HEK293 (cell line): Measurements from ENCODE around the gene SLC8A3.

Experiments
- CTCF ChIA-PET: fragments of 350-600 bp; formaldehyde crosslinking; extraction: SDS; loops from one replicate; lab custom pipeline; 2021; ENCODE audit warnings: antibody characterized with exemption; lab: Yijun Ruan, JAX
- POLR2A ChIA-PET: fragments of 300-600 bp; formaldehyde crosslinking; extraction: SDS; loops from one replicate; lab custom pipeline; 2020; ENCODE audit warnings: antibody characterized with exemption, inconsistent platforms; lab: Yijun Ruan, JAX
- H3K27ac ChIP-seq: fragments of 200-500 bp; sonication (Bioruptor generic); 2 replicates; pipeline ENCODE4 v1.5.1; 2014; ENCODE audit warnings: low read depth, low read length, control low read depth, inconsistent platforms; ENCODE audit errors: extremely low read depth
- H3K36me3 ChIP-seq, 2 experiments: fragments of 200-500 bp in 1 of 2; sonication (Bioruptor generic) in 1 of 2; 1 replicate in 1 of 2; 2 replicates in 1 of 2; pipeline ENCODE4 v1.5.1; 2014 to 2017; ENCODE audit warnings: inconsistent platforms in 2 of 2, low read length in 2 of 2; ENCODE audit not compliant: control insufficient read depth in 2 of 2, insufficient read depth in 1 of 2
- H3K4me1 ChIP-seq: fragments of 200-500 bp; sonication (Bioruptor generic); 2 replicates; pipeline ENCODE4 v1.5.1; 2014; ENCODE audit warnings: mild to moderate bottlenecking, low read length, inconsistent platforms; ENCODE audit not compliant: control insufficient read depth, insufficient read depth
- H3K4me3 ChIP-seq: 2 replicates; pipeline ENCODE4 v1.5.1; 2011; ENCODE audit warnings: low read depth, mild to moderate bottlenecking, control low read depth, low read length, moderate library complexity
- H3K9me3 ChIP-seq: fragments of 200-500 bp; sonication (Bioruptor generic); 2 replicates; pipeline ENCODE4 v1.5.1; 2014; ENCODE audit warnings: low read depth, low read length, inconsistent platforms; ENCODE audit not compliant: control insufficient read depth, insufficient read depth
- GLI4 ChIP-seq: fragments of 450-650 bp; formaldehyde crosslinking; IDR thresholded peaks from 2 replicates; pipeline ENCODE4 v1.5.1; 2016; ENCODE audit warnings: missing biosample characterization, missing genetic modification characterization
- HOXC10 ChIP-seq: sonication (generic); formaldehyde crosslinking; IDR thresholded peaks from 2 replicates; pipeline ENCODE4 v1.8.1; 2023; ENCODE audit warnings: mild to moderate bottlenecking, missing genetic modification reagents
- HOXD13 ChIP-seq: sonication (generic); formaldehyde crosslinking; IDR thresholded peaks from 2 replicates; pipeline ENCODE4 v1.8.0; 2022; ENCODE audit warnings: missing genetic modification reagents, borderline replicate concordance
- INSM2 ChIP-seq: fragments of 450-650 bp; formaldehyde crosslinking; IDR thresholded peaks from 2 replicates; pipeline ENCODE4 v1.5.1; 2016; ENCODE audit warnings: missing biosample characterization, missing genetic modification characterization
- SCRT2 ChIP-seq: fragments of 450-650 bp; formaldehyde crosslinking; IDR thresholded peaks from 2 replicates; pipeline ENCODE4 v1.5.1; 2016; ENCODE audit warnings: missing biosample characterization, missing genetic modification characterization
- SETDB1 ChIP-seq: IDR thresholded peaks from one replicate; pipeline ENCODE4 v1.6.1; 2017; ENCODE audit warnings: mild to moderate bottlenecking, low read length, moderate library complexity, mixed read lengths; ENCODE audit not compliant: insufficient read length
- SP3 ChIP-seq: fragments of 450-650 bp; formaldehyde crosslinking; IDR thresholded peaks from 2 replicates; pipeline ENCODE4 v1.5.1; 2016; ENCODE audit warnings: missing biosample characterization, missing genetic modification characterization
- WT1 ChIP-seq: fragments of 450-650 bp; formaldehyde crosslinking; IDR thresholded peaks from 2 replicates; pipeline ENCODE4 v1.5.1; 2016; ENCODE audit warnings: missing biosample characterization, missing genetic modification characterization
- YY1 ChIP-seq: fragments of 450-650 bp; formaldehyde crosslinking; IDR thresholded peaks from 2 replicates; pipeline ENCODE4 v1.5.1; 2018; ENCODE audit warnings: missing biosample characterization, missing genetic modification characterization
- ZBTB20 ChIP-seq: fragments of 450-650 bp; formaldehyde crosslinking; IDR thresholded peaks from 2 replicates; pipeline ENCODE4 v1.5.1; 2016; ENCODE audit warnings: missing biosample characterization, missing genetic modification characterization
- ZBTB7A ChIP-seq: fragments of 450-650 bp; formaldehyde crosslinking; IDR thresholded peaks from 2 replicates; pipeline ENCODE4 v1.5.1; 2016; ENCODE audit warnings: low read depth, missing biosample characterization, missing genetic modification characterization
- ZFP3 ChIP-seq: fragments of 450-650 bp; formaldehyde crosslinking; IDR thresholded peaks from 2 replicates; pipeline ENCODE4 v1.5.1; 2016; ENCODE audit warnings: low read depth, missing biosample characterization, missing genetic modification characterization
- ZFP41 ChIP-seq: fragments of 450-650 bp; formaldehyde crosslinking; IDR thresholded peaks from 2 replicates; pipeline ENCODE4 v1.5.1; 2016; ENCODE audit warnings: missing biosample characterization, missing genetic modification characterization, borderline replicate concordance
- ZNF148 ChIP-seq: fragments of 450-650 bp; formaldehyde crosslinking; IDR thresholded peaks from 2 replicates; pipeline ENCODE4 v1.5.0; 2017; ENCODE audit warnings: missing biosample characterization, missing genetic modification characterization, borderline replicate concordance
- ZNF16 ChIP-seq: fragments of 450-650 bp; formaldehyde crosslinking; IDR thresholded peaks from 2 replicates; pipeline ENCODE4 v1.5.1; 2016; ENCODE audit warnings: low read depth, missing biosample characterization, missing genetic modification characterization
- ZNF169 ChIP-seq: fragments of 450-650 bp; formaldehyde crosslinking; IDR thresholded peaks from 2 replicates; pipeline ENCODE4 v1.5.1; 2016; ENCODE audit warnings: missing biosample characterization, missing genetic modification characterization
- ZNF211 ChIP-seq: fragments of 450-650 bp; formaldehyde crosslinking; IDR thresholded peaks from 2 replicates; pipeline ENCODE4 v1.5.1; 2016; ENCODE audit warnings: low read depth, missing biosample characterization, missing genetic modification characterization
- ZNF239 ChIP-seq: fragments of 450-650 bp; formaldehyde crosslinking; IDR thresholded peaks from 2 replicates; pipeline ENCODE4 v1.5.1; 2016; ENCODE audit warnings: missing biosample characterization, missing genetic modification characterization
- ZNF311 ChIP-seq: fragments of 450-650 bp; formaldehyde crosslinking; IDR thresholded peaks from 2 replicates; pipeline ENCODE4 v1.5.1; 2017; ENCODE audit warnings: missing biosample characterization, missing genetic modification characterization, borderline replicate concordance
- ZNF513 ChIP-seq: fragments of 450-650 bp; IDR thresholded peaks from 2 replicates; pipeline ENCODE4 v1.5.1; 2018; ENCODE audit warnings: missing biosample characterization, missing genetic modification characterization
- ZNF514 ChIP-seq: fragments of 450-650 bp; formaldehyde crosslinking; IDR thresholded peaks from 2 replicates; pipeline ENCODE4 v1.5.1; 2016; ENCODE audit warnings: missing biosample characterization, missing genetic modification characterization
- ZNF623 ChIP-seq: fragments of 450-650 bp; formaldehyde crosslinking; IDR thresholded peaks from 2 replicates; pipeline ENCODE4 v1.5.1; 2016; ENCODE audit warnings: missing biosample characterization, missing genetic modification characterization
- ZNF629 ChIP-seq: fragments of 450-650 bp; formaldehyde crosslinking; IDR thresholded peaks from 2 replicates; pipeline ENCODE4 v1.5.1; 2017; ENCODE audit warnings: missing biosample characterization, missing genetic modification characterization
- ZNF707 ChIP-seq: fragments of 450-650 bp; formaldehyde crosslinking; IDR thresholded peaks from 2 replicates; pipeline ENCODE4 v1.5.1; 2016; ENCODE audit warnings: missing biosample characterization, missing genetic modification characterization
- ZSCAN4 ChIP-seq: fragments of 450-650 bp; formaldehyde crosslinking; IDR thresholded peaks from 2 replicates; pipeline ENCODE4 v1.5.1; 2017; ENCODE audit warnings: missing biosample characterization, missing genetic modification characterization
- ZXDB ChIP-seq: fragments of 450-650 bp; formaldehyde crosslinking; IDR thresholded peaks from 2 replicates; pipeline ENCODE4 v1.5.1; 2016; ENCODE audit warnings: missing biosample characterization, missing genetic modification characterization

Gene SLC8A3

GRCh38 chr14:70114621-70115156 lies 74.1 kb downstream of the SLC8A3 start (continued):
- TF ChIP-seq INSM2 (tag by site-specific recombination) = no peak

- H3K9me3 ChIP-seq = no peaks in the 10 kb centered on the region
- no peak for TF ChIP-seq ZXDB (tag by site-specific recombination)
- TF ChIP-seq ZNF211 (tag by site-specific recombination) = no peak
- no peak for TF ChIP-seq HOXC10
- no peak for TF ChIP-seq ZNF16 (tag by site-specific recombination)
- TF ChIP-seq ZNF514 (tag by site-specific recombination) = no peak
- TF ChIP-seq WT1 = no peak
- TF ChIP-seq ZBTB20 (tag by site-specific recombination) = no peak
- no peak for TF ChIP-seq ZNF311
- TF ChIP-seq HOXD13 = no peak
- TF ChIP-seq SP3 (tag by site-specific recombination) = no peak
- TF ChIP-seq SCRT2 (tag by site-specific recombination) = no peak
- no peak for TF ChIP-seq YY1 (tag by site-specific recombination)
- no peak for TF ChIP-seq GLI4
- TF ChIP-seq ZSCAN4 (tag by site-specific recombination) = no peak
- TF ChIP-seq ZFP41 (tag by site-specific recombination) = no peak
- no peak for TF ChIP-seq ZNF169
- TF ChIP-seq INSM2 (tag by site-specific recombination) = no peak
- TF ChIP-seq ZNF513 = no peak
- TF ChIP-seq, all 188 proteins: peak for 0
- ChIA-PET CTCF (no interaction called here), POLR2A (no interaction called here)
- no peak overlapping the region for H3K27ac ChIP-seq
- H3K36me3 ChIP-seq = no peaks in the 10 kb centered on the region
- H3K4me3 ChIP-seq = no peak overlapping the region
- no peaks in the 10 kb centered on the region for H3K4me1 ChIP-seq
Observed at GRCh38 chr14:70113211-70113610, 75.5 kb downstream of the SLC8A3 start.

GRCh38 chr14:70108419-70108818 lies 80.3 kb downstream of the SLC8A3 start:
- CTCF ChIA-PET = no interaction called here
- H3K4me1 ChIP-seq = no peaks in the 10 kb centered on the region
- H3K4me3 ChIP-seq = no peak overlapping the region
- H3K27ac ChIP-seq = no peak overlapping the region
- H3K9me3 ChIP-seq = no peaks in the 10 kb centered on the region
- H3K36me3 ChIP-seq = no peaks in the 10 kb centered on the region
- POLR2A ChIA-PET = no interaction called here
- TF ChIP-seq ZNF148 = no peak
- no peak for TF ChIP-seq SETDB1
- no peak for TF ChIP-seq ZNF629 (tag by site-specific recombination)
- TF ChIP-seq ZNF239 = no peak
- TF ChIP-seq ZFP3 (tag by site-specific recombination) = no peak
- no peak for TF ChIP-seq ZNF16 (tag by site-specific recombination)
- TF ChIP-seq ZNF623 (tag by site-specific recombination) = no peak
- no peak for TF ChIP-seq ZBTB7A (tag by site-specific recombination)
- TF ChIP-seq ZNF707 (tag by site-specific recombination) = no peak
